Activated CD4-positive, alpha-beta T cell treated with anti-CD3 and anti-CD28 coated beads for 36 hours (primary cell): ENCODE data around the gene MCC. TPM values are rescaled to one million over a fixed set of nuclear protein-coding genes. Genes with fewer than 3 reads are reported as not detected.

ENCODE experiments used
- ATAC-seq: fragments of 200-7000 bp; cut with Tn5 transposase; one replicate; pipeline ENCODE4 v1.10.0; 2021; ENCODE audit warnings: mild to moderate bottlenecking, moderate library complexity
- CTCF ChIA-PET: fragments of 350-600 bp; sonication (Branson Sonifier 250); formaldehyde crosslinking; loops from one replicate; lab custom pipeline; 2021; ENCODE audit warnings: antibody characterized with exemption; lab: Charles Lee
- POLR2A ChIA-PET: fragments of 350-600 bp; sonication (Branson Sonifier 250); formaldehyde crosslinking; loops from one replicate; lab custom pipeline; 2021; ENCODE audit warnings: antibody characterized with exemption, inconsistent platforms; lab: Charles Lee
- DNase-seq: peaks from one replicate; pipeline ENCODE4 v3.0.0-alpha.2; 2020
- H3K27ac Mint-ChIP-seq: one replicate; pipeline ENCODE4 v1.8.0; 2021; ENCODE audit warnings: mixed read lengths
- H3K27me3 Mint-ChIP-seq: one replicate; pipeline ENCODE4 v1.8.0; 2021; ENCODE audit warnings: mixed read lengths
- H3K36me3 Mint-ChIP-seq: one replicate; pipeline ENCODE4 v1.8.0; 2021; ENCODE audit warnings: low read depth, mixed read lengths
- H3K4me1 Mint-ChIP-seq: one replicate; pipeline ENCODE4 v1.8.0; 2021; ENCODE audit warnings: mixed read lengths
- H3K4me3 Mint-ChIP-seq: one replicate; pipeline ENCODE4 v1.8.0; 2021; ENCODE audit warnings: mild to moderate bottlenecking, moderate library complexity, mixed read lengths
- H3K9me3 Mint-ChIP-seq: one replicate; pipeline ENCODE4 v1.8.0; 2021; ENCODE audit warnings: low read depth, mixed read lengths
- intact Hi-C, 2 experiments: fragments of 100-400 bp; cut with DNase I in 1 of 2; cut with micrococcal nuclease in 1 of 2; formaldehyde crosslinking; loops; one replicate each; pipeline versions ENCODE4 v1.14.2 to v1.15.1; 2022 to 2024; cut with DNase I, micrococcal nuclease
- total RNA-seq, 2 experiments: library from RNA; stranded (reverse); gene quantifications; one replicate each; pipeline ENCODE4 v1.2.3, GENCODE V29; 2021

Gene MCC
- total RNA-seq, 2 experiments from 2014 or later: 1.9 to 2.4 TPM

DNA sequence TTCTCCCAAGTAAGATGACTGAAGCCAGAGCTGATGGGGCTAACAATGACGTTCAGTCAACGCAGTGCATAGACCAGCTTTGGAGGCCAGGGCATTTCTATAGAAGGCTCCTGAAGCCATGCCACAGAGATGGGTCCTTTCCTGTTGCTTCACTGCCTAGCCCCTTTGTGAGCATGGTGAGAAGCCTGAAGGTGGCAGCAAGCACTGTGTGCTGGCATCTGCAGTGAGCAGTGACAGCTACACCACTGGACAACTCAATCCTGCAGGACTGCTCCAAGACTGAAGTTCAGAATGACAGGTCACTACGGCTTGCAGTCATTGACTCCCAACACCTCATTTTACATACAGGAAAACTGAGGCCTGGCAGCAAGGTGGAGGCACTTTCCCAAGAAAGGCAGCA, 282.4 kb downstream of the MCC start:
- no peaks in the 10 kb centered on the region for H3K27me3 Mint-ChIP-seq

DNA sequence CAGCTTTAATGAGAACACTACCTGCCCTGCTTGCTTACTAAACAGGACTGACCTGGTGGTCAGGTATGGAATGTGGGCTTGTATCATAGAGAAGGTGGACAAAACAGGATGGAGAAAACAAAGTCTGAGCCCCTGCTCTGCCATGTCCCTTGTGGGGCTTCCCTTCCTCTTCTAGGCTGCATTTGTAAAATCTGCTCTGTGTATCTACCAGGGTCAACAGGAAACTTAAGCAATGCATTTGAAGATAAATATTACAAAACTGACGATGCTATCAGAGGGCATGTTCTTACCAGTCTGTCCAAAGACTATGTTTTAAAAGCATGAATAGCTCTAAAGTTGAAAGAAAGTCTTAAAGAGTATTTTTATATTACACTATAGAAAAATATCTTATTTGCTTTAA, 282.9 kb downstream of the MCC start:
- no peak for ATAC-seq
- POLR2A ChIA-PET: no interaction called here
- intact Hi-C loops: no loop called here
- Mint-ChIP-seq H3K36me3 (no peaks in the 10 kb centered on the region), H3K4me3 (no peak overlapping the region), H3K27ac (no peak overlapping the region), H3K9me3 (no peaks in the 10 kb centered on the region), H3K4me1 (no peaks in the 10 kb centered on the region), H3K27me3 (no peaks in the 10 kb centered on the region)
- no peak for DNase-seq
- CTCF ChIA-PET: interaction anchor here (0.6 to 0.9 kb wide), 2 partner anchors 39 to 209 kb away, joined by 3 read pairs; no protein-coding TSS in a partner anchor

More for the DNA sequence above, 282.4 kb downstream of the MCC start:
- H3K9me3 Mint-ChIP-seq: no peaks in the 10 kb centered on the region
- no peaks in the 10 kb centered on the region for H3K36me3 Mint-ChIP-seq
- intact Hi-C loops: no loop called here
- DNase-seq (peak; percentile 7), ATAC-seq (no peak)
- POLR2A ChIA-PET: no interaction called here
- H3K27ac Mint-ChIP-seq: no peak overlapping the region
- H3K4me3 Mint-ChIP-seq: no peak overlapping the region
- no peaks in the 10 kb centered on the region for H3K4me1 Mint-ChIP-seq
- CTCF ChIA-PET: interaction anchor here (0.6 to 0.9 kb wide), 2 partner anchors 38 to 210 kb away, joined by 3 read pairs; no protein-coding TSS in a partner anchor

DNA sequence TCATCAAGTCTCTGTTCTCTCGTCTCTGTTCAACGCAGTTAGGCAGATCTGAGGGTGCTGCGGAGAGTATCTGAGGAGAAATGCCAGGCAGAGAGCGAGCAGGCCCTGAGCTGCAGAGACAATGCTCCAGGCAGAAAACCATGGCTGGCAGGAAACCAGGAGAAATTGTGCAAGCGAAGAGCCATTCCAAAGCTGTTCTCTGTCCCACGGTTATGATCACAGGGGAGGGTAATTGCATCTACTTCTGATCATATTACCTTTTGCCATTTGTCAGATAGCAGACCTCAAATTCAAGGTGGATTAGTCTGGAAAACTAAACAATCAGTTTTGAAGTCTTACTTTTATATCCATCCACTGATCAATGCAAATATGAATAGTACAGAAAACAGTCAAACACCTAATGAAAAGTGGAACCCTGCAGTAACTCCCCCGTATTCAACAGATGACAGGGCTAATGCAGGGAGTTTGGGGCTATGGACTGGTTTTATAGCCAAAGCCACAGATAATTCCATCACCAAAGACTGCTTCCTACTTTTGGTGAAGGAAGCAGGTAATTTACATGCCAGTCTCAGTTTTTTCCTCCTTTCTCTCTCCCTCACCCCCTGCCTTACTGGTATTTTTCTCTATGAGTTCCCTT, 283.6 kb downstream of the MCC start:
- ChIA-PET CTCF (interaction anchor here (0.6 to 0.7 kb wide), 2 partner anchors 11 to 132 kb away, joined by 3 to 4 read pairs; no protein-coding TSS in a partner anchor), POLR2A (no interaction called here)
- intact Hi-C loops: no loop called here
- Mint-ChIP-seq H3K36me3 (no peaks in the 10 kb centered on the region), H3K4me3 (no peak overlapping the region), H3K9me3 (no peaks in the 10 kb centered on the region), H3K4me1 (no peaks in the 10 kb centered on the region), H3K27me3 (no peaks in the 10 kb centered on the region), H3K27ac (no peak overlapping the region)
- DNase-seq (no peak), ATAC-seq (no peak)

DNA sequence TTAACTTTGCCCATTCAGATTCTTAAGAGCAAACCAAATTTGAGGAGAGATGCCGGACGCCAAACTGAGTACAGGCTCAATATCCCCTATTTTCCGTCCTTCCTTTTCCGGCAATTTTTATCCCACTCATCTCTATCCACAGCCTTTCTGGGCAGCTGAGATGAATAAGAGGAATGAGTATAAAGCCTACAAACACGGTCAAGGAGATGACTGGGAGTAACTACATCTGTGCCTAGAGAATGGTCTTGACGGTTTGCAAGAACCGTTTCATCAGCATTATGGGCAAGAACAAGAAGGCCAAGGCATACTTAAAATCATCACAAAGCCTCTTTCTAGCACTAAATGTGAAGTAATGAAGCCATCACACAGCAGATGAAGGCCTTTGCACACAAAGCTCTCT, 284.3 kb downstream of the MCC start:
- Mint-ChIP-seq H3K9me3 (no peaks in the 10 kb centered on the region), H3K27ac (no peak overlapping the region), H3K27me3 (no peaks in the 10 kb centered on the region), H3K36me3 (no peaks in the 10 kb centered on the region), H3K4me3 (no peak overlapping the region), H3K4me1 (no peaks in the 10 kb centered on the region)
- ChIA-PET POLR2A (no interaction called here), CTCF (interaction anchor here (0.6 to 0.7 kb wide), 2 partner anchors 11 to 131 kb away, joined by 3 to 4 read pairs; no protein-coding TSS in a partner anchor)
- ATAC-seq (no peak), DNase-seq (no peak)
- intact Hi-C loops: no loop called here

DNA sequence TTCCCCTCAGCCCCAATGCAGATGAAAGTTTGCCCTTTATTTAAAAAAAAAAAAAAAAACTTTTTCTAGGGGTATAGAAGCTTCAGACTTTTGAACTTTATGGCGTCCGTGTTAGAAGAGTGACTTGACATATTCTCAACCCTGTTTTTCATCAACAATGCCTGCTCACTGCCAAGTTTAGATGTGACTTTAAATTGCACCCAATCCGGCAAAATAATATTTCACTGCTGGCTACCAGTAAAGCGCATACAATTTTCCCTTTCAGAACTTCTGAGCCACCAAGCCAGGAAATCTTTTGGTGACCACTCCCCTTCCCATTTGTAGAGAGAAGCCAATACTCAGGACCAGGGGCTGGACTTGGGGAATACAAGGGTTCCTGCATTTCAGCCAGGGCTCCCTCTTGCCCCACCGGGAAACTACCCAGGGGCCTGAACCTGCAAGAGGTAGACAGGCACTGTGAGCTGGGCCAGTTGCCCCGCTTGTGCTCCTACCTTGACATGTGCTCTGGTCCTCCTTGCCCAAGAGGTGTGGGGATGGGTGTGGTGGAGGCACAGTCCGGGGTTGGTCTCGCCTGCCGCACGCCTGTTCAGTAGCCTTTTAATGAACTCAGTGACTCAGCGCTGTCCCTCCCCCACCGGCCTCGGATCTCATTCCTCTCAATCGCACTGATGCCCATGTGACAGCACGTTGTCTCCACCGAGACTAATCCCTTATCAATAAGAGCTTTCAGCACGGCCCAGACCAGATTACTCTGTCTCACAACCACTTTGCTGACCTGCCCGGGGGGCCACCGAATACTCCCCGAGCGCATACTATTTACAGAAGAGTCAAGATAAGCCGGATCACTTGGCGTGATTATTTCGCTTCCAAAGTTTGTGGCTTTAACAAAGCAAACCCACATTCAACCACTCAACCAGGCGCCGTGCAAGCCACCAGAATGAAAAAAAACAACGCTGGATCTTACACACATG, 285.2 kb downstream of the MCC start:
- DNase-seq (no peak), ATAC-seq (no peak)
- ChIA-PET CTCF (no interaction called here), POLR2A (no interaction called here)
- Mint-ChIP-seq H3K27me3 (no peaks in the 10 kb centered on the region), H3K27ac (no peak overlapping the region), H3K9me3 (no peaks in the 10 kb centered on the region), H3K4me3 (no peak overlapping the region), H3K36me3 (no peaks in the 10 kb centered on the region), H3K4me1 (no peaks in the 10 kb centered on the region)
- intact Hi-C loops: no loop called here

DNA sequence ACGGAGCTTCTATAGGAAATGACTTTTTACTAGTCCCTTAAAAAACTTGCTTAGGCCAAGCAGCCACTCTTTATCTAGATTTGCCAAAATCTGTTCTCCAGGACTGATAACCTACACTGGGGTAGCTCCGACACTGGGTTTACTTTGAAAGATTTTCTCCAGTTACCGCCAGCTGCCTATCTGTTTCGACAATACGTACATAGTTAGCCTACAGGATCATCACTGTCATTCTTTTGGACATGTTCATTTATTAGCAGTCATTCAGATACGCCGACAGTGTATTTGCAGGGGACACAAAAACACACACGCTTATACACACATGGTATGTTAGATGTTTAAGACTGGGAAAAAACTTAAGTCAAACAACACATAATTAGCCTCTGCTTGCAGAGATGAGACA, 286.0 kb downstream of the MCC start:
- Mint-ChIP-seq H3K27me3 (no peaks in the 10 kb centered on the region), H3K9me3 (no peaks in the 10 kb centered on the region), H3K4me1 (no peaks in the 10 kb centered on the region), H3K4me3 (no peak overlapping the region), H3K36me3 (no peaks in the 10 kb centered on the region), H3K27ac (no peak overlapping the region)
- intact Hi-C loops: no loop called here
- ChIA-PET POLR2A (no interaction called here), CTCF (interaction anchor here (0.7 kb wide), 1 partner anchor 23 kb away, joined by 3 read pairs; no protein-coding TSS in a partner anchor)
- ATAC-seq: no peak
- DNase-seq: no peak

DNA sequence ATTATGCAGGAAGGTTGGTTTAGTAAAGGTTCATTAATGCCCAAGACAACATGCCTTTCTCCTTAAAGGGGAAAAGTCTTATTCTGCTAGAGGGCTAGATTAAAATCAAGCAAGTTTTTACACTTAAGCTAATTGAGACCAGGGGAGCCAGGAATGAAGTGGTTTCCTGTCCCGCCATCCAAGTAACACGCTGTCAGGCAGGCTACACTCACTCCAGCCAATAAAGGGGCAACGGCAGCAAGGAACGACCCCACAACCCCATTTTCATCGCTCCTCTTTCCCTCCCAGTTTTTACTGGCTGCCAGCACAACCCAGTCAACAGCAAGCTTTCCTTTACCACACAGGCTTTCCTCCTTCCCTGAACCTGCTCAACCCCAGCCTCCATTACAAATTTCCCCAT, 286.5 kb downstream of the MCC start:
- no peak for ATAC-seq
- H3K27ac Mint-ChIP-seq: no peak overlapping the region
- H3K4me3 Mint-ChIP-seq: no peak overlapping the region
- no peak for DNase-seq
- H3K9me3 Mint-ChIP-seq: no peaks in the 10 kb centered on the region
- no peaks in the 10 kb centered on the region for H3K27me3 Mint-ChIP-seq
- ChIA-PET POLR2A (no interaction called here), CTCF (interaction anchor here (0.7 kb wide), 1 partner anchor 22 kb away, joined by 3 read pairs; no protein-coding TSS in a partner anchor)
- intact Hi-C loops: no loop called here
- no peaks in the 10 kb centered on the region for H3K4me1 Mint-ChIP-seq
- no peaks in the 10 kb centered on the region for H3K36me3 Mint-ChIP-seq

DNA sequence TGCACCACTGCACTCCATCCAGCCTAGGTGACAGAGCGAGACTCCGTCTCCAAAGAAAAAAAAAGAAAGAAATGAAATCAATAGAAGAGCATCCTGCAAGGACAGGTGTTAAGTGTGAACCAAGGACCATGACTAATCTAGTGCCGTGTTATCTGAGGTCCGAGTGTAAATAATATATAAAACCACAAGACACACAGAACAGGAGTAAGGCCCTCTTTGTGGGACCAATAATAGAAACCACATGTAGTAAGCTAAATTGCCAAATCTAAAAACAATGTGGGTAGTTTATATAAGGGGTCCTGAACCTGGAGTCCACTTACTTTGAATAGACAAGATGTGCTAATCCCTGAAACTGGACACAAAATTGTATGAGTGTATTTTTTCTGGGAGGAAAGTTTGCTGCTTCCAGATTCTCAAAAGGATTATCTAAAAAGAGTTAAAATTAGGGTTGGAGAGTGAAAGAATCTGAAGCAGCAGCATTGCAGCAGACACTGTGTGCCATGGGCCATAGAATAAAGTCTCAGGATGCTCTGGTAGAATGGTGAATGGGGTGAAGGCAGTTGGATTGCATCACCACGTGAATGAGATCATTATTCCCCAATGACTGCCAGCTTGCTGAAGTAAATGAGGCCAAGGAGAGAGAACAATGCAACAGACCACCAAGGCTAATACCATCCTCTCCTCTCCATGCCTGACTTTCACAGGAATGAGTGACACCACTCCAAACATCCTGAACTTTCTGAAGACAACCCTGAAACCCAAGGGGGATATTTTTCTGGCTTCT, 288.9 kb downstream of the MCC start:
- no peak for ATAC-seq
- no peak overlapping the region for H3K27ac Mint-ChIP-seq
- no peak overlapping the region for H3K4me3 Mint-ChIP-seq
- POLR2A ChIA-PET: no interaction called here
- no peak for DNase-seq
- intact Hi-C loops: no loop called here
- CTCF ChIA-PET: no interaction called here
- no peaks in the 10 kb centered on the region for H3K36me3 Mint-ChIP-seq
- H3K27me3 Mint-ChIP-seq: no peaks in the 10 kb centered on the region
- no peaks in the 10 kb centered on the region for H3K9me3 Mint-ChIP-seq
- H3K4me1 Mint-ChIP-seq: no peaks in the 10 kb centered on the region

DNA sequence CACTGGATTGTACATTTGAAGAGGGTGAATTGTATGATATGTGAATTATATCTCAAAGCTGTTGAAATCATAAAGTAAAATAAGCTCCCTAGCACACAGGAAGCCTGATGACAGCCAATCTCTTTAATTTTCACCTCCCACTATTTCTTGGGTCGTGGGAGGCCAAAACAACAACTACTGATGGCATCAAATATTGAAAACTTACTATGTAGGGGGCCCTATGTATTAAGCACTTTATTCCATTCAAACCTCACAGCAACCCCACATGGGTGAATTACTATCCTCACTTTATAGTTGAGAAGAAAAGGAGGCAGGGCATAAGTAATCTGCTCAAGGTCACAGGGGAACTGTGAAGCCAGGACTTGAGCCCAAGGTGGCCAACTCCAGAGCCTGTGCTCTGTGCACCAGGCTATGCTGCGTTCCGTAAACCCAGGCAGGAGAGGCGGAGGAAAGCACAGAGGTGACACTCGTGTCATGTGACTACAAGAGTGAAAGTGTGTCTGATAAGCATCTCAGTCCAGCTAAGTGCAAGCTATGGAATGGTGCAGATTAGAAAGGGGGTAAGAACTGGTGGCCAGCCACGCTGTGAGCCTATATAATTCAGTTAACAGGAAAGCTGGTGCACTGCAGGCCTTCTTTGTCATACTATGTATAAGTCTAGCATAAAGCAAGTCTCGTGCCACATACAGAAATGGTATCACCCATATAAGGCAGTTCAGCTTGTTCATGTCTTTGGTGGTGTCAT, 290.6 kb downstream of the MCC start:
- ATAC-seq (peak; percentile 51), DNase-seq (no peak)
- H3K27ac Mint-ChIP-seq: no peak overlapping the region
- CTCF ChIA-PET: interaction anchor here (1.1 kb wide), 1 partner anchor 9 kb away, joined by 4 read pairs; no protein-coding TSS in a partner anchor
- H3K4me1 Mint-ChIP-seq: no peaks in the 10 kb centered on the region
- H3K4me3 Mint-ChIP-seq: no peak overlapping the region
- intact Hi-C loops: no loop called here
- POLR2A ChIA-PET: no interaction called here
- no peaks in the 10 kb centered on the region for H3K27me3 Mint-ChIP-seq
- peaks cover 8% of the 10 kb centered on the region for H3K9me3 Mint-ChIP-seq
- no peaks in the 10 kb centered on the region for H3K36me3 Mint-ChIP-seq

DNA sequence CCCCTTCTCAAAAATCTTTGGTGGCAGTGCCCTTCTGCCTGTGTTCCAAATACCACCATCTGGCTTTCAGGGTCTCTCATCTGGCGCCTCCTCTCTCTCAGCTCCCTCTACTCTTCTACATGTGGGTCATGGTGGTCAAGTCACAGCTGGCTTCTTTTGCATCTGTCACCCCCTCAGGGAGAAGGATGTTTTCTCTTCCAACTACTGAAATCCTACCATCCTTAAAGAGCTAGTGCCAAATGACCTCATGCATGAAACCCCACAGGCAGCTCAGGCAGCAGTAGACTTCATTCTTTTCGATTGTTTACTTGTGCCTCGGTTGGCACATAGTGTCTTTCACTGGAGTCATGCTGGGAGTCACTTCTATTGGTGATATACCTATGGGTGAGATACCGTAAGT, 292.5 kb downstream of the MCC start:
- Mint-ChIP-seq H3K36me3 (no peaks in the 10 kb centered on the region), H3K4me3 (no peak overlapping the region), H3K4me1 (no peaks in the 10 kb centered on the region), H3K27ac (no peak overlapping the region), H3K9me3 (peaks cover 8% of the 10 kb centered on the region), H3K27me3 (no peaks in the 10 kb centered on the region)
- CTCF ChIA-PET: no interaction called here
- intact Hi-C loops: no loop called here
- POLR2A ChIA-PET: no interaction called here
- no peak for ATAC-seq
- no peak for DNase-seq

DNA sequence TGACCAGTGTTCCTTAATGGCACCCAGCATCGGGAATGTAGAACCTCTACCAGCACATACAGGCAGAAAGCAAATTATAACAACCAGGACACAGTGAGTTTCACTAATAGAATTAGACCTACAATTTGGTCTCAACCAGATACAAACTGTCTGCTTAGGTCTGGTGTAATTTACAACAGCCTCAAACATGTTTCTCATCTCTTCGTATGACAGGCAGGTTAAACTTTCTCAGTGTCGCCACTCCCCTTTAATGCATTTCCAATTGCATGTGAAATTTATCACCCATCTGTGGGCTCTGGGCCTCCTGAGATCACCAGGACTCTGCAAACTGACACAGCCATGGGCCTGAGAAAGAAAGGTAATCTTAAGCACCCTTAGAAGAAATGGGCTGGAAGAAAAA, 293.0 kb downstream of the MCC start:
- H3K4me1 Mint-ChIP-seq: no peaks in the 10 kb centered on the region

More for the DNA sequence above, 293.0 kb downstream of the MCC start:
- intact Hi-C loops: no loop called here
- no peak for ATAC-seq
- Mint-ChIP-seq H3K36me3 (no peaks in the 10 kb centered on the region), H3K27me3 (no peaks in the 10 kb centered on the region), H3K4me3 (no peak overlapping the region), H3K9me3 (peaks cover 8% of the 10 kb centered on the region), H3K27ac (no peak overlapping the region)
- ChIA-PET CTCF (no interaction called here), POLR2A (no interaction called here)
- no peak for DNase-seq
